ENCODE measurements around the gene PCCA. TPM values are rescaled to one million over a fixed set of nuclear protein-coding genes. Genes with fewer than 3 reads are reported as not detected.

The PCCA gene
- total and polyA plus RNA-seq, 2 donors (not counting 1 experiment from before 2014, with no cell fraction given) = 4.8 to 17.4 TPM

- Mint-ChIP-seq H3K27me3 (no peaks in the 10 kb centered on the region), H3K4me1 (no peaks in the 10 kb centered on the region), H3K27ac (no peak overlapping the region), H3K4me3 (no peak overlapping the region), H3K9me3 (ENCODE audit: insufficient read depth) (no peaks in the 10 kb centered on the region)
- Histone ChIP-seq H3K4me1 (ENCODE audit: control insufficient read depth in 2 of 2, insufficient read depth in 2 of 2, low read length in 2 of 2) (no peaks in the 10 kb centered on the region), H3K27me3 (replicated peaks in 1 of 4; ENCODE audit: control extremely low read depth in 1 of 4, control insufficient read depth in 3 of 4, insufficient read depth in 4 of 4, low read length in 3 of 4) (no peaks in the 10 kb centered on the region), H3K4me3 (ENCODE audit: control extremely low read depth in 1 of 5, extremely low read depth in 1 of 5, insufficient read depth in 1 of 5, low read depth in 2 of 5, low read length in 4 of 5) (no peak overlapping the region), H3K9me3 (ENCODE audit: control extremely low read depth in 1 of 3, control insufficient read depth in 2 of 3, insufficient read depth in 1 of 3, low read length in 2 of 3) (peaks cover 0 to 14% (median 4%) of the 10 kb centered on the region in 3 donors), H2AFZ (ENCODE audit: insufficient read depth, low read depth, low read length, poor library complexity, severe bottlenecking) (no peak overlapping the region), H3K4me2 (replicated peaks; ENCODE audit: low read depth, low read length, poor library complexity, severe bottlenecking) (no peak overlapping the region), H3K36me3 (replicated peaks in 1 of 2; ENCODE audit: control extremely low read depth in 1 of 2, control insufficient read depth in 1 of 2, extremely low read depth in 1 of 2, insufficient read depth in 2 of 2, low read length in 1 of 2) (no peaks in the 10 kb centered on the region), H4K20me1 (ENCODE audit: control insufficient read depth, insufficient read depth, low read length, poor library complexity, severe bottlenecking) (no peaks in the 10 kb centered on the region), H3K9ac (ENCODE audit: low read length) (no peak overlapping the region), H3K79me2 (ENCODE audit: control insufficient read depth, insufficient read depth, low read length) (no peaks in the 10 kb centered on the region), H3K27ac (ENCODE audit: low read length in 2 of 2) (no peak overlapping the region)
- ATAC-seq (ENCODE audit: low read depth) (no peak), DNase-seq (no peak)
- TF ChIP-seq, protein P1, sequence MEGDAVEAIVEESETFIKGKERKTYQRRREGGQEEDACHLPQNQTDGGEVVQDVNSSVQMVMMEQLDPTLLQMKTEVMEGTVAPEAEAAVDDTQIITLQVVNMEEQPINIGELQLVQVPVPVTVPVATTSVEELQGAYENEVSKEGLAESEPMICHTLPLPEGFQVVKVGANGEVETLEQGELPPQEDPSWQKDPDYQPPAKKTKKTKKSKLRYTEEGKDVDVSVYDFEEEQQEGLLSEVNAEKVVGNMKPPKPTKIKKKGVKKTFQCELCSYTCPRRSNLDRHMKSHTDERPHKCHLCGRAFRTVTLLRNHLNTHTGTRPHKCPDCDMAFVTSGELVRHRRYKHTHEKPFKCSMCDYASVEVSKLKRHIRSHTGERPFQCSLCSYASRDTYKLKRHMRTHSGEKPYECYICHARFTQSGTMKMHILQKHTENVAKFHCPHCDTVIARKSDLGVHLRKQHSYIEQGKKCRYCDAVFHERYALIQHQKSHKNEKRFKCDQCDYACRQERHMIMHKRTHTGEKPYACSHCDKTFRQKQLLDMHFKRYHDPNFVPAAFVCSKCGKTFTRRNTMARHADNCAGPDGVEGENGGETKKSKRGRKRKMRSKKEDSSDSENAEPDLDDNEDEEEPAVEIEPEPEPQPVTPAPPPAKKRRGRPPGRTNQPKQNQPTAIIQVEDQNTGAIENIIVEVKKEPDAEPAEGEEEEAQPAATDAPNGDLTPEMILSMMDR (IDR thresholded peaks at IDR 0.05) = no peak
- TF ChIP-seq EZH2 (IDR thresholded peaks at IDR 0.05; ENCODE audit: borderline replicate concordance, insufficient read depth, low read depth, low read length, poor library complexity, severe bottlenecking) = no peak
- CTCF ChIA-PET = no interaction called here
- POLR2A ChIA-PET = no interaction called here
- no CpG with 5 or more reads among the region's 3 CpGs for WGBS (ENCODE audit: insufficient coverage)
- intact Hi-C loops (cut with micrococcal nuclease) = no loop called here
Measured at GRCh38 chr13:100146534-100146933, 57.6 kb downstream of the PCCA start.

GRCh38 chr13:100147825-100148224 is 58.9 kb downstream of the PCCA start:
- TF ChIP-seq EZH2 (IDR thresholded peaks at IDR 0.05; ENCODE audit: borderline replicate concordance, insufficient read depth, low read depth, low read length, poor library complexity, severe bottlenecking) = no peak
- TF ChIP-seq, protein P1 (IDR thresholded peaks at IDR 0.05) = no peak
- ATAC-seq (ENCODE audit: low read depth) (no peak), DNase-seq (no peak)
- Mint-ChIP-seq H3K27me3 (no peaks in the 10 kb centered on the region), H3K27ac (no peak overlapping the region), H3K4me3 (no peak overlapping the region), H3K9me3 (ENCODE audit: insufficient read depth) (no peaks in the 10 kb centered on the region), H3K4me1 (no peaks in the 10 kb centered on the region)
- Histone ChIP-seq H3K4me3 (ENCODE audit: control extremely low read depth in 1 of 5, extremely low read depth in 1 of 5, insufficient read depth in 1 of 5, low read depth in 2 of 5, low read length in 4 of 5) (no peak overlapping the region), H3K9ac (ENCODE audit: low read length) (no peak overlapping the region), H3K4me2 (replicated peaks; ENCODE audit: low read depth, low read length, poor library complexity, severe bottlenecking) (no peak overlapping the region), H2AFZ (ENCODE audit: insufficient read depth, low read depth, low read length, poor library complexity, severe bottlenecking) (no peak overlapping the region), H4K20me1 (ENCODE audit: control insufficient read depth, insufficient read depth, low read length, poor library complexity, severe bottlenecking) (no peaks in the 10 kb centered on the region), H3K79me2 (ENCODE audit: control insufficient read depth, insufficient read depth, low read length) (no peaks in the 10 kb centered on the region), H3K27me3 (replicated peaks in 1 of 4; ENCODE audit: control extremely low read depth in 1 of 4, control insufficient read depth in 3 of 4, insufficient read depth in 4 of 4, low read length in 3 of 4) (no peaks in the 10 kb centered on the region), H3K36me3 (replicated peaks in 1 of 2; ENCODE audit: control extremely low read depth in 1 of 2, control insufficient read depth in 1 of 2, extremely low read depth in 1 of 2, insufficient read depth in 2 of 2, low read length in 1 of 2) (no peaks in the 10 kb centered on the region), H3K27ac (ENCODE audit: low read length in 2 of 2) (no peak overlapping the region), H3K4me1 (ENCODE audit: control insufficient read depth in 2 of 2, insufficient read depth in 2 of 2, low read length in 2 of 2) (no peaks in the 10 kb centered on the region), H3K9me3 (ENCODE audit: control extremely low read depth in 1 of 3, control insufficient read depth in 2 of 3, insufficient read depth in 1 of 3, low read length in 2 of 3) (peaks cover 0 to 14% (median 4%) of the 10 kb centered on the region in 3 donors)
- intact Hi-C loops (cut with micrococcal nuclease) = no loop called here
- ChIA-PET CTCF (no interaction called here), POLR2A (no interaction called here)
- 93% methylated on average over 2 of the region's 4 CpGs for WGBS (ENCODE audit: insufficient coverage)
